HG03280 (cell line): ENCODE measurements around the gene METRNL.
A peak's percentile ranks its signal among the peaks of the same experiment; 100 is the strongest.
"Not testable (repeated sequence)": the region's sequence is repeated elsewhere in the genome, so short reads cannot be mapped to it uniquely, and the experiment has no call there.

ENCODE experiments used
- ATAC-seq: cut with Tn5 transposase; IDR thresholded peaks from one replicate; pipeline ENCODE4 v1.9.1; 2021; ENCODE audit warnings: mild to moderate bottlenecking, moderate library complexity; ENCODE audit not compliant: unreplicated experiment

METRNL gene

DNA sequence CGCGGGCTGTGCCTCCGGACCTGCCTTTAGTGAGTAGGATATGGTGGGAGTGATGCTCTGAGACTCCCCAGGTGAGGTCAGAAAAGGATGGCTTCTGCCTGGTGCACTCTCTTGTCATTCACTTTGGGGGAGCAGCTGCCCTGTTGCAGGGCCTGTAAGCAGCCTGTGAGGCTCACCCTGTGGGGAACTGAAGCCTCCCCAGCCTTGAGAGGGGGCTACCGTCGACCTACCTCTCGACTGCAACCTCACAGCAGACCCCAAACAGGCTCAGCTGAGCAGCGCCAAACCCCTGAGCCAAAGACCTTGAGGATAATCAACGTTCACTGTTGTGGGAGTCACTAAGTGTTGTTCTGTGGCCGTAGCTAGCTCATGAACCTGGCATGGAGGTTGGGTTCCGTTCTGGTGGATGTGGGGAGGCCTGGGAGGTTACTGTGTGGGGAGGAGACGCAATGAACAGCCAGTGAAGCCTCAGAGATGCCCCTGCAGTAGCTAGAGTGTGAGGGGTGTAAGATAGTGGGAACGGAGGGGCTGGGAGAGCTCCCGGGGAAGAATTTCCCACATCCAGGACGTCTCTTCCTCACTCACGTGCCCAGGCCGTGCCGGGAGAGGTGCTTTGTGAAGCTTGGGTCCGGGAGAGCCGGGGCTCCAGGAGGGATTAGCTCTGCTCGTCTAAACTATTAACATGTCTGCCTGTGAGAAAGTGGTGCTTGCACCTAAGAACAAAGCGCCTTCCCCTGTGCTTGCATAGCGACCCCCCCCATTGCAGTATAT is 38.8 kb downstream of the METRNL start:
- no peak for ATAC-seq

DNA sequence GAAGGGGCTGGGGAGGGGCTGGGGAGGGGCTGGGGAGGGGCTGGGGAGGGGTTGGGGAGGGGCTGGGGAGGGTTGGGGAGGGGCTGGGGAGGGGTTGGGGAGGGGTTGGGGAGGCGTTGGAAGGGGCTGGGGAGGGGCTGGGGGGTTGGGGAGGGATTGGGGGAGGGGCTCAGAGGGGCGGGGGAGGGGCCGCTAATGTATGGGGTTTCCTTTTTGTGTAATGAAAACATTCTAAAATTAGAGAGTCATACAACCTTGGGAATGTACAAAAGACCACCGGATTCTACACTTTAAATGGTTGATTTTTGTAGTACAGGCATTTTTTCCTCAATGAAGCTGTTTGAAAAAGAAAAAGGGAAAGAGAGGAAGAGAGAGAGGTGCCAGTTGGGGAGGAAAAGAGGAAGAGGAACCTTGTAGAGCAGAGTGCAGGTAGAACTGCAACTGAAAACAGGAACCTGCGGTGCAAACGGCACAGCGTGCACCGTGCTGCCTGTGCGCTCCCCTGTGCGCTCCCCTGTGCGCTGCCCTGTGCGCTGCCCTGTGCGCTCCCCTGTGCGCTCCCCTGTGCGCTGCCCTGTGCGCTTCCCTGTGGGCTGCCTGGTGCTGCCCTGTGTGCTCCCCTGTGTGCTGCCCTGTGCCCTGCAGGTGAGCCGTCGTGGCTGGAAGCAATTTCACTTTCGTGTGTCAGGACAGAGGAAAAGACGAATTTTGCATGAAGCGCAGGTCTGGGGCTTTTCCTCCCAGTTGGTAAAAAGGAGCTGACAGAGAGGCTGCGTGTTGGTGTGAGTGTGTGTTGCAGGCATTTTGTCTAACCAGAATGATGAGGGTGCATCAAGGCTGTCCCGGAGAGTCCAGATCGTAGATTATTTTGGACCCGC is 40.8 kb downstream of the METRNL start:
- ATAC-seq: peak; percentile 84

DNA sequence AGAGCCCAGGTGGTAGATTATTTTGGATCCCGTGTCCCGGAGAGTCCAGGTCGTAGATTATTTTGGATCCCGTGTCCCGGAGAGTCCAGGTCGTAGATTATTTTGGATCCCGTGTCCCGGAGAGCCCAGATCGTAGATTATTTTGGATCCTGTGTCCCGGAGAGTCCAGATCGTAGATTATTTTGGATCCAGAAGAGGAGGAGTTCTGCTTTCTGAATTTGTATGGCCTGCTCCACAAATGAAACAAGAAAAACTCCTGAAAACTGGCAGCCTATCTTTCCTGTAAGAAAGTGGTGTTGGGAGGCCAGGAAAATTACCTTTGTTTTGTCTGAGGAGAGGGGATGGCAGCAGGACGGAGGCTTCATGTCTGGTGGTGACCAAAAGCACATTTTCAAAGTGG is 42.1 kb downstream of the METRNL start:
- ATAC-seq: not testable (repeated sequence)

DNA sequence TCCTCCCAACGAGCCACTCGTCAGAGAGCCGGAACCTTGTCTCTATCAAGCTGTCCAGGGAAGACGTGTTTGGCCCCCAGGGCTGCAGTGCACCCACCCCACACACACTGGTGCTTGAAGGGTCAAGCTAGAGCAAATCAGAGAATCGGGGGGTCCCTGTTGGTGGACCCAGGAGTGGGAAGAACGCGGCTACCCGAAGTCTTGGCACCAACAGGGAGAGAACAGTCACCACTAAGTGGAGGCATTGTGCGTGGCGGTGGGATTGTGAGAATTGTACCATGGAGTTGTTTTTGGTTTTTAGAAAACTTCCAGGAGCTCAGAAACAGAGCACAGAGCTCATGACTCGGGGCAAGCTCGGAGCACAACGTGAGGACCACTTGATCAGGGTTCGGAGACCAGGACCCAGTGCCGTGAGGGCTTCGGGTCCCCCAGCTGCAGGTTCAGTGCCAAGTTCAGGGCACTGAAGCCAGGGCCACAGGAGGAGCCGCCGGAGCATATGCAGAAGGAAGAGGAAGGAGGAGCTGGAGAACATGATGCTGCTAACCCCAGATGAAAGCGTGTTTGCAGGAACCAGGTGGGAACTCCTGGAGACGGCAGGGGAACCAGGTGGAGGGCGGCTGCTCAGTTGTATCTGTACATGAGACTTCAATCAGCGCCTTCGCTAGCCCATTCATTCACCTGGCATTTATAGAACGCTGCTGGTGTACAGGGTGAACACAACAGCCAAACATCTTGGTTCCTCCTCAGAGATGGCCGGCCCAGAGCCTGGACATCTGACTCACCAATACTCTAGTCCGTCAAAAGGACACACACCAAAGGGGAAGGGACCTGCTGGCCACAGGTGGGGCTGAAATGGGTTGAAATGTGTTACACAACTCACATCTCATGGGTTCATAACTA is 42.8 kb downstream of the METRNL start:
- no peak for ATAC-seq

DNA sequence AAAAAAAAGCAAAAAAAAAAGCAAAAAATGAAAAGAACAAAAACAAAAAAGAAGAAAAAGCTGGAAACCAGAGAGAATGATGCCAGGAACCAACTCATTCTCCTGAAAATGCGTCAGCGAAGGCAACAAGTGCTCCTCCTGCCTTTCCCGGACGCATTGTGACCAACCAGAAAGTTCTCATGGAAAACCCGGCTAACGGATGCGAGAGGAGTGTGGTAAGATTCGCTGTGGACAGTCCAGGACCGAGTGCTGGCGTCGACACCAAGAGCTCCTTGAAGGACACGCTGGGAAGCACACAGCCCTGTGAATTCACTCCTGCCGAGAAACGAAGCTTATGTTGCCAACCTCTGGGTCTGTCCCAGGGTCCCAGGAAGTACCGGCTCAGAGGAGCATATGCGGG is 43.4 kb downstream of the METRNL start:
- ATAC-seq: no peak

DNA sequence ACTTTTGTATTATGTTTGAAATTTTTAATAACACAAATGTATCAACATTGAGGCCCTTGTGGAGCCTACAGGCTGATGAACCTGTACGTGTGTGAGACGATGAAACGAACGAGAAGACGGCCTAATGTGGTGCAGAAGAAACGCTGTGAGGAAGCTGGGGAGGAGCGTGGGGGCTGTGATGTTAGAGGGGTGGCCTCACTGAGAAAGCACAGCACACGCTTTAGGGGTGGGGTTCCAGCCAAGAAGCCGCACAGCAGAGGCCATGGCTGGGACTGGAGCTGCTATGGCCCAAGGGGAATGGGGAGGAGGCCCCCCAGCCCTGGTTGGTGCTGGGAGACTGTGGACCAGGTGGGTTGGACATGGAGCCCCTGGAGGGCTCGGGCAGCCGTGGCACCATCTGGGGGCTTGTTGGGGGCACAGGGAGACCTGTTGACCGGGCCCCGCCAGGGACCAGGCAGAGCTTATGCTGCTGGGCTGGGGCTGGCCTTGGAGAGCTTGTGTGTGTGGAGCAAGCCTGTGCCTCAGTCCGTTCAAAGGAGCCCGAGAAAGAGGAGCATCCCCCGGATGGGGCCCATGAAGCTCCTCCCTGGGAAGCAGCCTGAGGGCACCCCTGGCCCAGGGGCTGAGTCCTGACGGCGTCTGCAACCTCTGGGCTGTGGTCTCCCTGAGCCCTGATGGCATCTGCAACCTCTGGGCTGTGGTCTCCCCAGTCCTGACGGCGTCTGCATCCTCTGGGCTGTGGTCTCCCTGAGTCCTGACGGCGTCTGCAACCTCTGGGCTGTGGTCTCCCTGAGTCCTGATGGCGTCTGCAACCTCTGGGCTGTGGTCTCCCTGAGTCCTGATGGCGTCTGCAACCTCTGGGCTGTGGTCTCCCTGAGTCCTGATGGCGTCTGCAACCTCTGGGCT is 44.7 kb downstream of the METRNL start:
- no peak for ATAC-seq

DNA sequence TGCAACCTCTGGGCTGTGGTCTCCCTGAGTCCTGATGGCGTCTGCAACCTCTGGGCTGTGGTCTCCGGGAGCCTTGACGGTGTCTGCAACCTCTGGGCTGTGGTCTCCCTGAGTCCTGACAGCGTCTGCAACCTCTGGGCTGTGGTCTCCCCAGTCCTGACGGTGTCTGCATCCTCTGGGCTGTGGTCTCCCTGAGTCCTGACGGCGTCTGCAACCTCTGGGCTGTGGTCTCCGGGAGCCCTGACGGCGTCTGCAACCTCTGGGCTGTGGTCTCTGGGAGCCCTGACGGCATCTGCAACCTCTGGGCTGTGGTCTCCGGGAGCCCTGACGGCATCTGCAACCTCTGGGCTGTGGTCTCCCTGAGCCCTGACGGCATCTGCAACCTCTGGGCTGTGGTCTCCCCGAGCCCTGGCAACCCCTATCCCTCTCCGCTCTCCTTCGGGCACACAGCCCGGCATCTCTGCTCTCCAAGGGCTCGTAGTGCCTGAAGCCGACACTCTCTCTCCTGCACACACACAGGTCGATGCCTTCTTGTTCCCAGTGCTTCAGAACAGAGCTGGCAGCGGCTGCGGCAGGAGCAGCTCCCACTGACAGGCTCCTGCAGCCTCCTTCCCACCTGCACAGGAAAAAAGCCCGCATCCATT is 45.6 kb downstream of the METRNL start:
- ATAC-seq: no peak

DNA sequence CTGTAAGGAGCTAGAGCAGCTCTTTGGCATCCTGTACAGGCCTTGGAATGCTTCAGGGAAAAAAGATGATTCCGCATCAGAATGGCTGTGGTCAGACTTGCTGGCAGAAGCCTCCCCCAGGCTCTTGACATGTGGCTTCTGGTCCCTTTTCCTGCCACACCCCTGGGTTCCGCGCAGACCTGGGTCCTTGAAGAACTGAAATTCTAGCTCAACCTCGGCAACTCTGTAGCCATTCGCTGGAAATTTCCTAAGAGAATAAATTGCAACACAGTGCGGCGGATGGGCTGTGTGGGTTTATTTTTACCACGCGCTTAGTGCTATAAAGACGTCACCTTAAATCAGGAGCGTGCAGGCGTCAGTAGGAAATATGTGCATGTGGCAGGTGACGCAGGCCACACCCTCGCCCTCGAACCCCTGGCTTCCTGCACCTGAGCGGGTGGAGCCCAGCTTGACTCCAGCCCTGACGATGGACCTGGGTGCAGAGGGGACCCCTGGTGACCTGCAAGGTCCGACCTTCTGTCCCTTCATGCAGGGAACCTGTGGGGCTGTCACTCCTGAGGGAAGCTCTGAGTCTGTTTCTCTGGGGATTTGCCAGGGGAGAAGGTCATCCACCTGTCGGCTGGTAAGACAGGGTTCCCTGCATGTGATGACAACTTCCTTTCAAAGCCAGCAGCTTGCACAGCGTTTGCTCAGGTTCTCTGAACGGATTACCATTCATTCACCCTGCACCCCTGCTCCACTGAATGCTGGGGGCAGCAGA is 46.3 kb downstream of the METRNL start:
- ATAC-seq: no peak

DNA sequence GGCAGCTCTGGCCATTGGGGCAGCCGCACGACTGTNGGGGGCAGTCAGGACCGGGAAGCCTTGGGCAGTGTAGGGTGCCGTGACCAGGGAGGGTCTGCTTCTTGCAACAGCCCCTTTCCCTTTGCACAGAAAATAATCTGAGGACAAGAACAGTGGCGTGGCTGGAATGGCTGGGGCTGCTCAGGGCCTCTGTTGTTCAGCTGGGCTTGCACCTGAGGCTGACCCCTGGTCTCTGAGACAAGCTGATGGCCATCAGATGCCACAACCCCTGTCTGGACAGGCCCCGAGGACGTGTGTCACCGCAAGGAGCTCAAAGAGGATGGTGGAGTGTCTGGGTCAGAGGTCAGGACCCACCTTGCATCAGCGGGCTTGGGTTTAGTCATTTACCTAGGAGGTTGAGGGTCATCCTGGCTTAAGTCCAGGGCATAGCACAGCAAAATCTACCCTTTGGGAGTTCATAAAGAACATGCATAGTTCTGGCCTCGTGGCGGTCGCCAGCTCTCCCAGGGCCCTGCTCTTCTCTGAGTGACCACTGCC is 46.9 kb downstream of the METRNL start:
- no peak for ATAC-seq

DNA sequence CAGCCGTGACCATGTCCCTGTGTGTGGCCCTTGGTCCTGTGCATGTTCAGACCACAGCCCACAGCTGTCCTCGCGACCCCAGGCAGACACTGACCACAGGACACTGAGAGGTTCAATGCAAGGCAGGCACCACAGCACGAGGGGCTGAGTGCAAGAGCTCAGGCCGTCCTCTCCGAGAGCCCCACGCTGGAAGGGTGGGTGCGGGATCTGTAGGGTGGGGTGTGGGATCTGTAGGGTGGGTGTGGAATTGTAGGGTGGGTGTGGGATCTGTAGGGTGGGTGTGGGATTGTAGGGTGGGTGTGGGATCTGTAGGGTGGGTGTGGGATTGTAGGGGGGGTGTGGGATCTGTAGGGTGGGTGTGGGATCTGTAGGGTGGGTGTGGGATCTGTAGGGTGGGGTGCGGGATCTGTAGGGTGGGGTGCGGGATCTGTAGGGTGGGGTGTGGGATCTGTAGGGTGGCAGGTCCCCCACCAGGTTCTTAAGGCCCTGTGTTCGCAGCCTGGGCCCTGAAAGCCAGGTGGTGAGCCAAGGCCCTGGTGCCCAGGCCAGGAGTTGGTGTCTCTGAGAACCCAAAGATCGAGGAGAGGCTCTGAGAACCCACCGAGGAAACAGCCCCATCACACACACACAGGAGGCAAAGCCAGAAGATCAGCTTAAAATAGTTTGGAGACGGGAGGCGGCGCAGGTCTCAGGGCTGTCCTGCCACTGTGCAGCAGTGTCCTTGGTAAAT is 48.2 kb downstream of the METRNL start:
- ATAC-seq: no peak

DNA sequence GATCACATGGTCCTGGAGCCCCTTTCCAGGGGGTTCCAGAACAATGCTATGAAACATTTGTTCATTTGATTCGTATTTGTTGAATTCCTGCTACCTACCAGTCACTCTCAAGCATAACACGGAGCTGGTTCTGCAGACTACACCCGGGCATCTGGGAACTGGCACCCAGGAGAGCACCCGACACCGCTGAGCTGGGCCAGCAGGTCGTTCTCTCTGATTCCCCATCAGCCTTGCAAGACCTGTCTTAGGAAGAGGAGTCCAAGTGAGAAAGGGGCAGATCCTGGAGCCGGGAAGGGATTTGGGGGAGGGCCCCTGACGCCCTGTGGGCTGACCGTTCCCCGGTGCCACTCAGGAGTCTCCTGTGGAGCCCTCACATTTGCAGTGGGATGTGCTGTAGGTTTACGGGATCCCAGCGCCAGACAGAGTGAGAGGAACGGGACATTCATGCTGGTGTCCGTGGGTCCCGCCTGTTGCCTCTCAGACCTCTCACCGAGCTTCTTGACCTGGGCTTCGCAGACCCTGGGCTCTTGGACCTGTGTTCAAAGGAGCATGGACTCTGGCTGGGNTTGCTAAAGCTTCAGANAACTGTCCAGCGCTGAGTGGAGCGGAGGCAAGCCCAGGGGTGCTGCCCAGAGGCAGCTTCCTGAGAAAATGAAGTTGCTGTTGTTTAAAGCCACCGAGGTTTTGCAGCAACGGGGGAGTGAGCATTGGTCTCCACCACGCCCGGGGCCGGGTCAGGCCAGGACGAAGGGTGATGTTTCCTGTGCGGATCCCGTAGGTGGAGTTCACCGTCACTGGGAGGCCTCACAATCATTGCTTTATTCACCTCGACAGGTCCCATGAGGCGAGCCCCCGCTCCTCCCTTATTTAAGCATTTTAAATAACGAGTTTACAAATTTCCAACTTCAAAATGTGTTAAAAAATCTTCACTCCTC is 49.2 kb downstream of the METRNL start:
- no peak for ATAC-seq

DNA sequence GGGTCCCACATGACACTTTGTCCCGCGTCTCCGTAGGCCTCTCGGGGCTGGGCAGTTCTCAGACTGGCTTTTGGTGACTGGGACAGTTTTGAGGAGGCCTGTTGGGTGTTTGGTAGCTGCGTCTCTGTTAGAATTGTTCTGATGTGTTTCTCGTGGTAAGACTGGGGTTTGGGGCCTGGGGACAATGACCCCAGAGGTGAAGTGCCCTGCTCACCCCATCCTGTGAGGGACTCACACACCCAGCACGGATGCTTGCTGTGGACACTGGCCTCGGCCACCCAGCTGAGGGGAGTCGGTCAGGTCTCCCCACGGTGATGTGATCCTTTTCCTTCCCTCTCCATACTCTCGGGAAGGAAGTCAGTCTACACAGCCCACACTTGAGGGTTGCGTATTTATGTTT is 50.3 kb downstream of the METRNL start:
- no peak for ATAC-seq

DNA sequence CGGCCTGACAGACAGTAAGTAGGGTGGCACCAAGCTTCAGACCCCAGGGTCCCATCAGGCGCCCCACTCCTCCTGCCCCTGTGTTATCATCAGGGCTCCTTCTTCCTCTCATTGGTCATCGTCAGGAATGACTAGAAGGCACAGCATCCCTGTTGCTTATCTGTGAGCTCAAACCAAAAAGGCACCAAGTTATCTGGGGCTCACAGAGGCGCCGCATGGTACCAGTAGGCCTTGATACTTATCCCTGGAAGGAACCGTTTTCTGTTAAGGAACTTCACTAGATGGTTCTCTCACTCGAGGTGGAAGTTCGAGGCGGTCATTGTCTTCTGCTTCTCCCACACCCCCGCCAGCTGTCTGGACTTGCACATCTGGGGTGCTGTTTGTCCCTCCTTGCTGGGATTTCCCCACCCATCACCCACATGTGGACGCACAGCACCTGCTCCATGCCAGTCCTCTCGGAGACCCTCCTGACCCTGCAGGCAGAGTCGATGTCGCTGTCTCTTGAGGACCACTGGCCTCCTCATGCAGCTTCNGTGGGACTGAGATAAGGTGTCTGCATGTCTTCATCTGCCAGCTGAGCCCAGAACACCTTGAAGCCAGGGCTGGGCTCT is 52.1 kb downstream of the METRNL start:
- ATAC-seq: no peak

DNA sequence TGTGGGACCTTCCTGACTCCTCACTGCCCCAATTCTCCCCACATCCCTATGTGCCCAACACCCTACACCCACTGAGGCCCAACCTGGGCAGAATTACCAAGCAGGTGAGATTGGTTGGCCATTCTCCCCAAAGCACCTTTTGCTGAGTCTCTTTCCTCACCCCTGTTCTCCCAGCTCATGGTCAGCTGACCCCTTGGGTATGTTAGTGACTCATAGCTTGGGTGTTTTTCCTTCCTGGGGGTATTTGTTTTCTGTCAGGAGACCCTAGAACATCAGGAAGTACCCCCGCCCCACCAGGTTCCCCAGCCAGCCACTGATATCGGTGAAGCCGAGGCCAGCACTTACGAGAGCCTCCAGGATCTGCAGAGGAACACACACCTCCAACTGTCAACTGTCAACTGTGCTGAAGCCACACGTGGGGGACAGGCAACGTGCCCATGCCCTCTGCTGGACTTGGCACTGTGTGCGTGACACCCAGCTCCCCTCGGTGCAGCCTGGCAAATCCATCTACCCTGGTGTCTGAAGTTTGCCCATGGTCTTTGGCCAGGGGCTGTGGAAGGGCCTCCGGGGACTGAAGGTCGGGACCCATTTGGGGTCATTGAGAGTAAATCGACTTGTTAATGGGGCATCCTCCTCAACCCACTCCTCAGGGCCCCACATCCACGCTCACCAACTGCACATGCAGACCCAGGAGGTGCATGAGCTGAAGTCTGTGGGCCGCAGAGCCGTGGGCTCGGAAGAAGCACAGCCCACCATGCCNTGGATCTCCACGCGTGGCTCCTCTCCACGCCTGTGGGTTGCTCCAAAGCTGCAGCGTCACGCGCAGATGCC is 53.1 kb downstream of the METRNL start:
- ATAC-seq: no peak

DNA sequence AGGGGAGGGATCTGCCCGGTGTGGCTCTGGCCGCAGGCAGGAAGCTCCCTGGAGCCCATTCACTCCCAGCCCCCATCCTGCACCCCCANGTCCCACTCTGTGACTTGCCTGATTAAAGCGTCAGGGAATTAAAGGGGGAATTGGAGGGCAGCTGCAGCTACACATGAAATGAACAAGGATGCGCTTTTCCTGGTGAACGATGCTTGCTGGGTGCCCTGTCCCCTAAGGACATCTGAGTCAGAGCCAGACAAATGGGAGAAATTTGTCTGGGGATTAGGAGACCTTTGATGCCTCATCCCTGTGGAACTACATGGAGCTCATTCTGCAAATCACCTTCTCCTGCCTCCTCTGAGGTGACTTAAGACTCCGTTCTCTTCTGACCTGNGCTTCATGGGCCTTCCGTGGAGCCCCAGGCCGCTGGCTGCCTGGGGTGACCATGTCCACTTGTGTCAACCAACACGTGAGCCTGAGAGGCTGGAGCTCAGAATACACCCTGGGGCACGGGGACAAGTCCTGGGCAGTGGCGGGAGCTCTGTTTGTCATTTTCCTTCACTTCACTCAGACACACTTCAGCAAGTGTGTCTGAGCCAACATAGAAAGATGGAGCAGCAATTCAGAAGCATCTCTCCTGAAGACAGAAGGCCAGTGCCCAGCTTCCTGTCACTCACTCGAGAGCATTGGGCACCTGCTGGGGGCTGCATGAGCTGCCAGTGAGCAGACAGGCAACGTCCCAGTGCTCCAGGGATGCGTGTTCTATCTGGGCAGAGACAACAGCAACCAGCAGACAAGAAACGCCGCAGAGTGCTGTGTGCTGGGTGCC is 54.1 kb downstream of the METRNL start:
- no peak for ATAC-seq
